Measurements from ENCODE around the gene ZNF687. TPM values are rescaled to one million over a fixed set of nuclear protein-coding genes. Genes with fewer than 3 reads are reported as not detected.

The ZNF687 gene
- total RNA-seq, 1 donor from 2014 or later = 32.1 TPM

- TF ChIP-seq, protein P1, sequence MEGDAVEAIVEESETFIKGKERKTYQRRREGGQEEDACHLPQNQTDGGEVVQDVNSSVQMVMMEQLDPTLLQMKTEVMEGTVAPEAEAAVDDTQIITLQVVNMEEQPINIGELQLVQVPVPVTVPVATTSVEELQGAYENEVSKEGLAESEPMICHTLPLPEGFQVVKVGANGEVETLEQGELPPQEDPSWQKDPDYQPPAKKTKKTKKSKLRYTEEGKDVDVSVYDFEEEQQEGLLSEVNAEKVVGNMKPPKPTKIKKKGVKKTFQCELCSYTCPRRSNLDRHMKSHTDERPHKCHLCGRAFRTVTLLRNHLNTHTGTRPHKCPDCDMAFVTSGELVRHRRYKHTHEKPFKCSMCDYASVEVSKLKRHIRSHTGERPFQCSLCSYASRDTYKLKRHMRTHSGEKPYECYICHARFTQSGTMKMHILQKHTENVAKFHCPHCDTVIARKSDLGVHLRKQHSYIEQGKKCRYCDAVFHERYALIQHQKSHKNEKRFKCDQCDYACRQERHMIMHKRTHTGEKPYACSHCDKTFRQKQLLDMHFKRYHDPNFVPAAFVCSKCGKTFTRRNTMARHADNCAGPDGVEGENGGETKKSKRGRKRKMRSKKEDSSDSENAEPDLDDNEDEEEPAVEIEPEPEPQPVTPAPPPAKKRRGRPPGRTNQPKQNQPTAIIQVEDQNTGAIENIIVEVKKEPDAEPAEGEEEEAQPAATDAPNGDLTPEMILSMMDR (IDR thresholded peaks at IDR 0.05; ENCODE audit: unreplicated experiment) = no peak
- Mint-ChIP-seq H3K36me3 (peaks cover 34% of the 10 kb centered on the region), H3K4me3 (no peak overlapping the region), H3K9me3 (no peaks in the 10 kb centered on the region), H3K4me1 (peaks cover 20% of the 10 kb centered on the region), H3K27ac (no peak overlapping the region), H3K27me3 (ENCODE audit: low read depth) (no peaks in the 10 kb centered on the region)
- no peak for DNase-seq (ENCODE audit: low spot score in 2 of 2, unreplicated experiment in 2 of 2)
Measured at GRCh38 chr1:151312826-151313225, 30.7 kb downstream of the ZNF687 start.

DNA sequence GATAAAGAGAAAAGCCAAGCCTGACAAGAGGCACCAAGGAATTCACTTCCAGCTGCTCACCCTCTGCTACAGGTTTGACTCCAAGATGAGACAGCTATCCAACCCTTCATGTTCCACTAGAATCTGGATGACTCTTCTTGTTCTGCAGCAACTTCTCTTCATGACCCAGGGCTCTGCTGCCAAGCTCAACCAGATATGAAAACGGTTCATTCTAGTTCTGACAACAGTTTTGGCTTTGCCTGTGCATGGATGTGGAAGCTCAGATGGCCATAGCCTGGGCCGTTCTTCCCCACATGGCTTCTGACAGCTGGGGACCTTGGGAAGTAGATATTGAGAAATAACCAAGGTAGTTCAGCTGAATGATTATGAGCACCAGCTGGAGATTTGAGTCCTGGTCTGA lies 31.4 kb downstream of the ZNF687 start:
- Mint-ChIP-seq H3K36me3 (peaks cover 28% of the 10 kb centered on the region), H3K4me3 (no peak overlapping the region), H3K27me3 (ENCODE audit: low read depth) (no peaks in the 10 kb centered on the region), H3K4me1 (peaks cover 20% of the 10 kb centered on the region), H3K27ac (no peak overlapping the region), H3K9me3 (no peaks in the 10 kb centered on the region)
- DNase-seq (ENCODE audit: low spot score in 2 of 2, unreplicated experiment in 2 of 2) = no peak
- TF ChIP-seq, protein P1 (IDR thresholded peaks at IDR 0.05; ENCODE audit: unreplicated experiment) = no peak

GRCh38 chr1:151314137-151314875 lies 32.2 kb downstream of the ZNF687 start:
- Mint-ChIP-seq H3K4me1 (peaks cover 18% of the 10 kb centered on the region), H3K36me3 (peaks cover 33% of the 10 kb centered on the region), H3K27ac (no peak overlapping the region), H3K9me3 (no peaks in the 10 kb centered on the region), H3K4me3 (no peak overlapping the region), H3K27me3 (ENCODE audit: low read depth) (no peaks in the 10 kb centered on the region)
- no peak for DNase-seq (ENCODE audit: low spot score in 2 of 2, unreplicated experiment in 2 of 2)
- TF ChIP-seq, protein P1 (IDR thresholded peaks at IDR 0.05; ENCODE audit: unreplicated experiment) = no peak

DNA sequence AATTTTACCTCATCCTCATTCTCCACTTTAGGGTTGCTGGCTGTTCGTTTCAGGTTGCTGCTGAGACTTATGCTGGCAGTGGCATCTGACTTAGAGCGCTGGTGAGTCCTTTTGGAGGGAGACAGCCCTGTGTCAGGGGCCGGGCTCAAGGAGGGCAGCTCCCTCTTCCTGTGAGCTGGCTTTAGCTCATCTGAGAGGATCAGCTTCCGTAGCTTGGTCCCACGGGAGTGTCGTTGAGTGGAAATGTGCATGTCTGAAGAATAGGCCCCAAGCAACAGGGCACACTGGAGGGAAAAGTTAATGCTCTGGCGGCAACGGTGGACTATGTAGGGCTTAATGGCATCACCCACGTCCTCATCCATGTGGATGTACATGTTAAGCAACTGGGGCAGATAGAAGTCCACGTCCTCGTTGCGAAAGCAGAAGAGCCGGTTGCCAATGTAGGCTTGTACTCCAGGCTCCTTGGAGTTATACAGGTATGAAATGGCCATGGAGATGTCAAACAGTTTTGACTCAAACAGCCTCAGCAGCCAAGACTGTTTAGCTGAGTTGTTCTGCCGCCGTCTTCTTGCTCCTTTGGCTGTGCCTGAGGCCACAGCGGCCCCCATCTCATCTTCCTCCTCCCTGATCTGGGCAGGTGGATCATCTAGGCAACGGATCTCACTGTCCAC lies 33.6 kb downstream of the ZNF687 start:
- H3K9me3 Mint-ChIP-seq = no peaks in the 10 kb centered on the region
- TF ChIP-seq, protein P1 (IDR thresholded peaks at IDR 0.05; ENCODE audit: unreplicated experiment) = no peak
- no peak for DNase-seq (ENCODE audit: low spot score in 2 of 2, unreplicated experiment in 2 of 2)
- no peak overlapping the region for H3K27ac Mint-ChIP-seq
- no peaks in the 10 kb centered on the region for H3K27me3 Mint-ChIP-seq (ENCODE audit: low read depth)
- H3K4me1 Mint-ChIP-seq = peaks cover 11% of the 10 kb centered on the region
- H3K4me3 Mint-ChIP-seq = no peak overlapping the region
- H3K36me3 Mint-ChIP-seq = peaks cover 38% of the 10 kb centered on the region

DNA sequence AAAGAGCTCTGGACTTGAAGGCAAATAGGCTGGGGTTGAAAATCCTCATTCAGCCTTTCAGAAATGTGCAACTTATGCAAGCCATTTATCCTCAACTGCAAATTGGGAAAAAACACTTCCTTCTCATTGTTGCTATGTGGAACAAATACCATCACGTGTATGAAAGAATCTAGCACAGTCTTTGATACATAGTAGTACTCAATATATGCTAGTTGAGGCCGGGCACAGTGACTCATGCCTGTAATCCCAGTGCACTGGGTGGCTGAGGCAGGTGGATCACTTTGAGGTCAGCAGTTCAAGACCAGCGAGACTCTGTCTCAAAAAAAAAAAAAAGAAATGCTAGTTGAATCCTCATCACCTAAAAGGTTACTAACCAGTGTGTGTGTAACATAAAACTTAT lies 36.9 kb downstream of the ZNF687 start:
- Mint-ChIP-seq H3K27ac (no peak overlapping the region), H3K27me3 (ENCODE audit: low read depth) (no peaks in the 10 kb centered on the region), H3K4me1 (no peaks in the 10 kb centered on the region), H3K9me3 (no peaks in the 10 kb centered on the region), H3K4me3 (no peak overlapping the region), H3K36me3 (peaks cover 37% of the 10 kb centered on the region)
- DNase-seq (ENCODE audit: low spot score in 2 of 2, unreplicated experiment in 2 of 2) = no peak
- TF ChIP-seq, protein P1 (IDR thresholded peaks at IDR 0.05; ENCODE audit: unreplicated experiment) = no peak

All from mesothelial cell of epicardium (in vitro differentiated cells).